Measurements from ENCODE around the gene EFCAB7.

DNA sequence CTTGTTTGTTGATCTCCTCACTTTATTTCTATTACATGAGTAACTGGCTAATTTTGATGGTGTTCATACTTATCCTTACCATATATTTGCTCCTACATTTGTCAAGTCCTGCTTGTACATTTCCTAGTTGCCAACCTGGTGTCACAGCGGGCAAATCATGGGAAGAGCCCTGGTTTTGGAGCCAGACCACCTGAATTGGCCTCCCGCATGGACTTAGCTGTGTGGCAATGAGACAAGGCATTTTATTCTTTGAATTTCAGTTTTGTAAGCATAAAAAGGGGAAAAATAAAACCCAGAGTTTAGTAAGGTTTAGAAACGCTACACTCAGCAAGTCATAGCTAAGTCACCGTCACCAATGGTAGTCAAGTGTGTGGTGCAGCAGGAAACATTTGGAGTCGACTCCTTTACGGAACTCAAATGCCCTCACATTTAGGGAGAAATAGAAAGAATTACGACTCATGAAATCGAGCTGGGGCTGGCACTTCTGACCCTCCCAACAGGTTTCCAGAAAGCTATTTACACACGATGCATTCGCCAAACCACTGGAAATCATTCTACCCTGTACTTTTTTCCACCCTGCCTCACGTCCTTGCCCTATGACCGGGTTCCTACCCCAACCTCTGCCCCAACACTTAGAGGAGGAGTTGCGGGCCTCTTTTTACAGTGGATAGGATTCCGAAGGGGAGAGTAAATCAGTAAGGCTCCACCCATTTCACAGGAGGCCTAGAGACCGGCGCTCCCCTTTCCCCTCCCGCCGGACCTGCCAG is 69.4 kb downstream of the EFCAB7 start:
- TF ChIP-seq EZH2 (IDR thresholded peaks at IDR 0.05; ENCODE audit: low read length): no peak
- TF ChIP-seq, protein P1, sequence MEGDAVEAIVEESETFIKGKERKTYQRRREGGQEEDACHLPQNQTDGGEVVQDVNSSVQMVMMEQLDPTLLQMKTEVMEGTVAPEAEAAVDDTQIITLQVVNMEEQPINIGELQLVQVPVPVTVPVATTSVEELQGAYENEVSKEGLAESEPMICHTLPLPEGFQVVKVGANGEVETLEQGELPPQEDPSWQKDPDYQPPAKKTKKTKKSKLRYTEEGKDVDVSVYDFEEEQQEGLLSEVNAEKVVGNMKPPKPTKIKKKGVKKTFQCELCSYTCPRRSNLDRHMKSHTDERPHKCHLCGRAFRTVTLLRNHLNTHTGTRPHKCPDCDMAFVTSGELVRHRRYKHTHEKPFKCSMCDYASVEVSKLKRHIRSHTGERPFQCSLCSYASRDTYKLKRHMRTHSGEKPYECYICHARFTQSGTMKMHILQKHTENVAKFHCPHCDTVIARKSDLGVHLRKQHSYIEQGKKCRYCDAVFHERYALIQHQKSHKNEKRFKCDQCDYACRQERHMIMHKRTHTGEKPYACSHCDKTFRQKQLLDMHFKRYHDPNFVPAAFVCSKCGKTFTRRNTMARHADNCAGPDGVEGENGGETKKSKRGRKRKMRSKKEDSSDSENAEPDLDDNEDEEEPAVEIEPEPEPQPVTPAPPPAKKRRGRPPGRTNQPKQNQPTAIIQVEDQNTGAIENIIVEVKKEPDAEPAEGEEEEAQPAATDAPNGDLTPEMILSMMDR (optimal IDR thresholded peaks at IDR 0.05 in 1 of 3, IDR thresholded peaks at IDR 0.05 in 1 of 3, conservative IDR thresholded peaks at IDR 0.05 in 1 of 3; ENCODE audit: extremely low read depth in 1 of 3, insufficient read depth in 2 of 3, low read length in 3 of 3): no peak
